KMS-11 (cell line): ENCODE data around the gene TNFRSF12A.

Experiments
- H2AFZ ChIP-seq: fragments of 200-600 bp; sonication (generic); 2 replicates; pipeline ENCODE4 v1.6.1; 2016; ENCODE audit warnings: antibody characterized with exemption, mixed run types, low read depth
- H3K27ac ChIP-seq: fragments of 200-600 bp; sonication (generic); 2 replicates; pipeline ENCODE4 v1.6.1; 2016; ENCODE audit warnings: mild to moderate bottlenecking, mixed run types
- H3K27me3 ChIP-seq: fragments of 200-600 bp; sonication (generic); 2 replicates; pipeline ENCODE4 v1.6.1; 2017; ENCODE audit warnings: mild to moderate bottlenecking, low read depth, mixed run types, moderate library complexity; ENCODE audit not compliant: insufficient read depth
- H3K36me3 ChIP-seq: fragments of 200-600 bp; sonication (generic); 2 replicates; pipeline ENCODE4 v1.6.1; 2017; ENCODE audit warnings: mild to moderate bottlenecking, mixed run types; ENCODE audit not compliant: insufficient read depth
- H3K4me1 ChIP-seq: fragments of 200-600 bp; sonication (generic); 2 replicates; pipeline ENCODE4 v1.6.1; 2016; ENCODE audit warnings: mild to moderate bottlenecking, low read depth, mixed run types; ENCODE audit not compliant: poor library complexity, severe bottlenecking
- H3K4me2 ChIP-seq: fragments of 200-600 bp; sonication (generic); 2 replicates; pipeline ENCODE4 v1.7.0; 2016; ENCODE audit warnings: mild to moderate bottlenecking, mixed run types
- H3K4me3 ChIP-seq: fragments of 200-600 bp; sonication (generic); IDR thresholded peaks from 2 replicates; pipeline ENCODE4 v1.6.1; 2017; ENCODE audit warnings: low read depth, low read length, mixed read lengths; ENCODE audit not compliant: insufficient read depth
- H3K79me2 ChIP-seq: fragments of 200-600 bp; sonication (generic); 2 replicates; pipeline ENCODE4 v1.6.1; 2016; ENCODE audit warnings: low read depth, mixed run types; ENCODE audit not compliant: insufficient read depth
- H3K9ac ChIP-seq: fragments of 200-600 bp; sonication (generic); 2 replicates; pipeline ENCODE4 v1.6.1; 2016; ENCODE audit warnings: mild to moderate bottlenecking, mixed run types
- H4K20me1 ChIP-seq: fragments of 200-600 bp; sonication (generic); 2 replicates; pipeline ENCODE4 v1.6.1; 2016; ENCODE audit warnings: mild to moderate bottlenecking, mixed run types; ENCODE audit not compliant: insufficient read depth
- TF ChIP-seq, protein P1 (sequence below): fragments of 200-600 bp; sonication (generic); conservative IDR thresholded peaks from 2 replicates; pipeline ENCODE4 v1.6.1; 2017; ENCODE audit warnings: low read depth, mild to moderate bottlenecking, antibody characterized with exemption, low read length, moderate library complexity, mixed read lengths

TNFRSF12A gene

DNA sequence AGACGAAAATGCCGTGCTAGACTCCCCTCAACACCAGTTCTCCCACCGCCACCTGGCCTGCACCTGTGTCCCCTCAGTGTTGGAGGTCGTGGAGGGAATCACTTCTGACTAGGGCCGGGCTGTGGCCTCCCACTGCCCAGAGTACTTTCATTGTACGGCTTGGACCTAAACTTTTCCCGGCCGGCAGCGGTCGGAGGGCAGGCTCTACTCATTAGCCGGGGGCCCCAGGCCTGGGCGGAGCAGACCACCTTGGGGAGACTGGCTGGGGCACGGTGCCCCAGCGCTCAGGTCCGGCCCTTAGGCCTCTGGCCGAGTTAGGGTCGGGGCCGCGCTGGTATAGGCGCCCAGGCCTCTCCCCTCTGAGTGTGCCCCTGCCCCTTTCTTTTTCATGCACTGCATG lies 2.8 kb upstream of the TNFRSF12A start:
- H3K36me3 ChIP-seq: no peaks in the 10 kb centered on the region
- H3K27ac ChIP-seq: no peak overlapping the region
- H2AFZ ChIP-seq: no peak overlapping the region
- no peaks in the 10 kb centered on the region for H4K20me1 ChIP-seq
- H3K27me3 ChIP-seq: peaks cover 36% of the 10 kb centered on the region
- H3K4me1 ChIP-seq: peaks cover 35% of the 10 kb centered on the region
- TF ChIP-seq, protein P1, sequence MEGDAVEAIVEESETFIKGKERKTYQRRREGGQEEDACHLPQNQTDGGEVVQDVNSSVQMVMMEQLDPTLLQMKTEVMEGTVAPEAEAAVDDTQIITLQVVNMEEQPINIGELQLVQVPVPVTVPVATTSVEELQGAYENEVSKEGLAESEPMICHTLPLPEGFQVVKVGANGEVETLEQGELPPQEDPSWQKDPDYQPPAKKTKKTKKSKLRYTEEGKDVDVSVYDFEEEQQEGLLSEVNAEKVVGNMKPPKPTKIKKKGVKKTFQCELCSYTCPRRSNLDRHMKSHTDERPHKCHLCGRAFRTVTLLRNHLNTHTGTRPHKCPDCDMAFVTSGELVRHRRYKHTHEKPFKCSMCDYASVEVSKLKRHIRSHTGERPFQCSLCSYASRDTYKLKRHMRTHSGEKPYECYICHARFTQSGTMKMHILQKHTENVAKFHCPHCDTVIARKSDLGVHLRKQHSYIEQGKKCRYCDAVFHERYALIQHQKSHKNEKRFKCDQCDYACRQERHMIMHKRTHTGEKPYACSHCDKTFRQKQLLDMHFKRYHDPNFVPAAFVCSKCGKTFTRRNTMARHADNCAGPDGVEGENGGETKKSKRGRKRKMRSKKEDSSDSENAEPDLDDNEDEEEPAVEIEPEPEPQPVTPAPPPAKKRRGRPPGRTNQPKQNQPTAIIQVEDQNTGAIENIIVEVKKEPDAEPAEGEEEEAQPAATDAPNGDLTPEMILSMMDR: no peak
- no peak overlapping the region for H3K4me2 ChIP-seq
- no peak overlapping the region for H3K4me3 ChIP-seq
- H3K9ac ChIP-seq: no peak overlapping the region
- H3K79me2 ChIP-seq: no peaks in the 10 kb centered on the region

DNA sequence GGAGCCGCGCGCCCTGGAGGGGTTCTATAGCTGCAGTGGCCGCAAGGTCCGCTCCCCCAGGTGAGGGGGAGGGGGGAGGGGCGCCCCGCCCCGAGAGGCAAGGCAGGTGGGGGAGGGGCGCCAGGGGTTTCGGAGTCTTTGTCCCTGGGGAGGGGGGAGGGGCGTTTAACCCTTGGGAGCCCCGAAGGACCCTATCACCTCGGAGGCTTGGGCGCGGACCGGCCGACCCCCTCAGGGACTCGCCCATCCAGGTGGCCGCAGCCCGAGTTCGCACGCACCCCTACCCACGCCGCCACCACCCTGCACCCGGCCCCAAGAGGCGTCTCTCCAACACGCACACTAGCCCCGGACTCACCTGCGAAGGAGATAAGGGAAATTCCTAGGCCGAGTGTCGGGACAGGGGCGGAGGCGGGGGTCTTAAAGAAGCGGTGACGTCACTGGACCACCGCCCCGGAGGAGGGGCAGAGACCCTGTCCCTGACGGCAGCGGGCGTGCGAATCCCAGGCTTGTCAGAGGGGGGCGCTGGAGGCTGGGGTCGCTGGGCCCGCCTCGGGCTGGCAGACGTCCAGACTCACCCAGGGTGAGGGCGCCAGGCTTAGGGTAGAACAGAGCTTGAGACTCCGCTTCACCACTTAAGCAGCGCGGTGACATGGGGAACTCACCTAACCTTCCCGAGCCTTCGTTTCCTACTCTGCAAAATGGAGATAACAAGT lies 2.2 kb upstream of the TNFRSF12A start, which contains the start of gene CLDN6:
CLDN6 (minus strand) TSS at position 390 of the 713 bp plus-strand sequence. CDS start 2,162 bp downstream, outside the sequence.
- Histone ChIP-seq H3K4me2 (no peak within 1 kb of the TSS), H3K36me3 (no peaks in the 10 kb centered on the region), H3K9ac (no peak within 1 kb of the TSS), H2AFZ (no peak within 1 kb of the TSS), H3K4me1 (peaks cover 35% of the 10 kb centered on the region), H4K20me1 (no peaks in the 10 kb centered on the region), H3K4me3 (no peak within 1 kb of the TSS), H3K27me3 (peaks cover 30% of the 10 kb centered on the region), H3K79me2 (no peaks in the 10 kb centered on the region), H3K27ac (no peak within 1 kb of the TSS)
- TF ChIP-seq, protein P1: 0 out of 2 replicates have a peak, but pooled peaks have one; percentile 26

DNA sequence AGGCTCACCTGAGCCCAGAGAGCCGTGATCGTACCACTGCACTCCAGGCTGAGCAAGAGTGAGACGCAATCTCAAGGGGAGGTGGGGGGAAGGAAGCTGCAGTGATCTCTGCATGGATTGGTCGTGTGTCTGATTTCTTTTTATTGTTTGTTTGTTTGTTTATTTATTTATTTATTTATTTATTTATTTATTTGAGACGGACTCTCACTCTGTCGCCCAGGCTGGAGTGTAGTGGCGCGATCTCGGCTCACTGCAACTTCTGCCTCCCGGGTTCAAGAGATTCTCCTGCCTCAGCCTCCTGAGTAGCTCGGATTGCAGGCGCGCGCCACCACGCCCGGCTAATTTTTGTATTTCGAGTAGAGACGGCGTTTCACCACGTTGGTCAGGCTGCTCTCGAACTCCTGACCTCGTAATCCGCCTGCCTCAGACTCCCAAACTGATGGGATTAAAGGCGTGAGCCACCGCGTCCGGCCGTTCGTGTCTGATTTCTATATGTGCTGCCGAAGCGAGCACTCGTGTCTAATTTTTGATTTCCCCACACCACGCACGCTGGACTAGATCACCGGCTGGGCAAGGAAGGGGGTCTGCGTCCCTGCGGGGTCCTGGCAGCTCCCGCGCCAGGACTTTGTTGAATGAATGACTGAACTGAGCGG lies 448 bp upstream of the TNFRSF12A start:
- Histone ChIP-seq H3K27me3 (peaks cover 16% of the 10 kb centered on the region), H3K4me1 (peaks cover 39% of the 10 kb centered on the region), H4K20me1 (no peaks in the 10 kb centered on the region), H3K36me3 (no peaks in the 10 kb centered on the region), H3K79me2 (no peaks in the 10 kb centered on the region), H2AFZ (peak overlapping the region; percentile 98), H3K9ac (no peak overlapping the region), H3K4me2 (peak overlapping the region; percentile 77), H3K4me3 (no peak overlapping the region), H3K27ac (no peak overlapping the region)
- TF ChIP-seq, protein P1: no peak

DNA sequence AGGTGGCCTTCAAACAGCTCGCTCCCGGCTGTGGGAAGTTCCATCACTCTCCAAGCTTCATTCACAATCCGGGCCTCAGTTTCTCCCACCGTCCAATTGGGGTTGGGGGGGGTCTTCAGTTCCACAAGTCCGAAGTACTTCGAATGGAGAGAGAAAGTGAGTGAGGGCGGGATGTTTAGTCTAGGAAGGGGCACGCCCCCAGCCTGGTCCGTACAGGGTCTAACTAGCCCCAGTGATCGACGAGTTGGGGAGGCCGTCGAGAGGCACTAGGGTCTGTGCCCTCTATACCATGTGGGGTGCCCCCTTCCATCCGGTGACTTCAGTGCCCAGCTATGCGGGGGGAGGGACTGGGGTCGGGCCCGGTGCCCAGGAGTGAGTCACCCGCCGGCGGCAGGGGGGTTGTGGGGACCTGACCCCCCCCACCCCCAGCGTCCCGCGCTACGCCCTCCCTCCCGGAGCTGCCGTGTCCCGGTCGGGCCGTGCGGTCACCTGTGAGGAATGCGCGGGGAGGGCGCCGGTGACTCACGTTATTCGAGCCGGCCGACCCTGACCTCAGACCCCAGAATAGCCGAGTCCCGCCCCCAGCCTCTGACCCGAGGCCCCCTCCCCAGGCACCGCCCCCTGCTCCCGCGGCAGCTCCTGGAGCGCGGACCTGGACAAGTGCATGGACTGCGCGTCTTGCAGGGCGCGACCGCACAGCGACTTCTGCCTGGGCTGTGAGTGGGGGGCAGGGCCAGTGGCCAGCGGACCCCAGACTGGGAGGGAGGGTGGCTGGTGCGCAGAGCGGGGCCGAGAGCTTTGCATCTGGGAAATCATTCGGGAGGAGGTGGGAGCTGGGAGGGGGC lies 658 bp downstream of the TNFRSF12A start:
- H3K4me3 ChIP-seq: no peak overlapping the region
- H3K4me2 ChIP-seq: peak overlapping the region; percentile 99
- peaks cover 7% of the 10 kb centered on the region for H3K27me3 ChIP-seq
- peaks cover 44% of the 10 kb centered on the region for H3K4me1 ChIP-seq
- H2AFZ ChIP-seq: peak overlapping the region; percentile 98
- H3K27ac ChIP-seq: no peak overlapping the region
- H3K9ac ChIP-seq: peak overlapping the region; percentile 48; the same call in 1 of the 2 replicates
- TF ChIP-seq, protein P1: no peak
- H4K20me1 ChIP-seq: no peaks in the 10 kb centered on the region
- no peaks in the 10 kb centered on the region for H3K36me3 ChIP-seq
- no peaks in the 10 kb centered on the region for H3K79me2 ChIP-seq
